GM21381 (cell line): ENCODE measurements around the gene LSM14B.

Source experiments
- ATAC-seq: cut with Tn5 transposase; IDR thresholded peaks from one replicate; pipeline ENCODE4 v1.9.1; 2021; ENCODE audit warnings: mild to moderate bottlenecking, moderate library complexity; ENCODE audit not compliant: unreplicated experiment

The LSM14B gene

DNA sequence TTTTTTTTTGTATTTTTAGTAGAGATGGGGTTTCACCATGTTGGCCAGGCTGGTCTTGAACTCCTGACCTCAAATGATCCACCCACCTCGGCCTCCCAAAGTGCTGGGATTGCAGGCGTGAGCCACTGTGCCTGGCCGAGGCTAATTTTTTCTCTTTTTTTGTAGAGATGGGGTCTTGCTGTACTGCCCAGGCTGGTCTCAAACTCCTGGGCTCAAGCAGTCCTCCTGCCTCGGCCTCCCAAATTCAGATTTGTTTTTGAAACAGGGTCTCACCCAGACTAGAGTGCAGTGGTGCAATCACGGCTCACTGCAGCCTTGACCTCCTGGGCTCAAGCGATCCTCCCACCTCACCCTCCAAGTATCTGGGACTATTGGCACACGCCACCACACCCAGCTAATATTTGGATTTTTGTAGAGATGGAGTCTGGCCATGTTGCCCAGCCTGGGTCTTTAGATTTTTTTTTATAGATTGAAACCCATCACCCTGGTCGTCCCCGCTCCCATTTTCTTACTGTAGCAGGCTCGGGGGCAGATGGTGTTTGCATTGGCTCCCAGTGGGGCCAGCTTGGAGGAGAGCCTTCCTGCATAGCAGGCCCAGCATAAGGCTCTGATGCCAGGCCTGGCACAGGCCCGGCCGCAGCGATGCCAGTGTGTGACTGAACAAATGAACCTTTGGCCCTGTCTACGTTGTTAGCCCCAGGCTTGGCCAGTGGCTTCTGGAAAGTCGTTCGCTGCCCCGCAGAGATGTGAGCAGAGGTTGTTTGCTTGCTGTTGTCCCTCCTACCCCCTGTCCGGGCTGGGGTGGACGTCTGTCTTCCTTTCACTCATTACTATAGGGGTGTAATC, 56.3 kb downstream of the LSM14B start:
- ATAC-seq, result no peak

DNA sequence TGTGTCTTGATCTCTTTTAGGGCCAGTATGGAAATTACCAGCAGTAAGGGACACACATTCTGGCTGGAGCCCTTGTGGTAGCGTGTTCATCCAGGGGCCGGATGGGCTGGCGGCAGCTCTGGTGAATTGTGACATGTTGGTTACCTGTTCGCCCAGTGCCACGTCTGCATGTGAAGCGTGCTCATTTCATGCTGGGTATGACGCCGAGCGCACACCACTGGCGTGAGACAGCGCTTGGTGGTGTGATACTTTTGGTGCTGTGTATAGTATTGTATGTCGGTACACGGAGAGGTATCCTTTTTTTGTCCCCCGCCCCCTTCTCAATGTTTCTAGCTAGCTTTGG, 56.9 kb downstream of the LSM14B start:
- ATAC-seq, result no peak

DNA sequence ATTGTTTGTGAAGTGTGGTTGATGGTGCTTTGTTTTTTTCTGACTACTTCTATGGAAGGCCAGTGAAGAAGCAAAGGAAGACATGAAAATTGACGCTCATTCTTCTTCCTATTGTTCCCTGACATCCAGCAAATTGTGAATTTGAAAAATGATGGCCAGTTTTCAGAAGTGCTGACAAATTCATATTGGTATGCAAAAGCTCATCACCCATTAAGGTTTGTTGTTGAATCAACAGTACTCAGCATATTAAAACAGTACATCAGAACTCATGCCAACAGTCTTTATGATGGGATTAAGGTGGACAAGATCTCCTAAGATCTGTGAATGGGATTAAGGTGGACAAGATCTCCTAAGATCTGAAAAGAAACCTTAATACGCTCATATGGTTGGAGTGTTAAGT, 59.5 kb downstream of the LSM14B start:
- ATAC-seq, result no peak

DNA sequence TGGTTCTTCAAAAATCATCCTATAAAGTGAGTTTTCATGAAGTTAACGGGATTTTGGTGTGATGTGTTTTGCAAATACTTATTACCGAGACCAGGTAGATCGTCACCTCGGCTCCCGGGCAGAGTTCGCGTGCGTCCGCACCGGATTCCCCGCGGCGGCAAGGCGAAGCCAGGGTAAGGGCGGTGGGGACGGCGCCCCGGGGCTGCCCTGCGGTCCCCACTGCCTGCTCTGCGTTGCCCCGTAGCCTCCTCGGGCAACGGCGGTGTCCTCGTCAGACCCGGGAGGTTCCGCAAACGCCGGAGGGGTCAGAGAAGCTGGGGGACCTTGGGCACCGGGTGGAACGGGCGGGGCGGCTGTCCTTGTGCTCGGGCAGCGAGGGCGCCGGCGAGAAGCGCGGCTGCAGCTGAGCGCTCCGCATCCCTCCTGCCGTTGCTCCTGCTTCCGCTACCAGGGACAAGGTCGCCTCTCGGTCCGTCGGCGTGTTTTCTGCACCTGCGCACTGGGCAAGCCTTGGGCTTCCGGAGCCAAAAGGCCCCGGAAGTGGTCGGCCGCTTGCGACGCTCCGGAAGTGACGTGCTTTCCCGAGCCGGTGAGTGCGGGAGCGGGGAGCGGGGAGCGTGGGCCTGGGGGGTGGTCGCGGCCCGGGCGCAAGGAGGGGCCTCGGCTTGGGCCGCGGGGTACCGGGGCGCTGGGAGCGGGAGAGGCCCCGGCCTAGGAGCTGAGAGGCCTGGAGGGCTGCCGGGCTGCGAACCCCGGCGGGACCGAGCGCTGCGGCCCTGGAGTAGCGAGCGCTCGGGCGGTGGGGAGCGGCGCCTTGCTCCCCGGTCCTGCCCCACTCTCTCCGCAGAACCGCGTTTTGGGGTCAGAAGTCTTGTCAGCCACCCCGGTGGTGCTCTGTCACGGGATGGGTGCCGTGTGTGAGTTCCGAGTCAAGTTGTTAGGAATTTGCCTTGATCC, 60.5 kb downstream of the LSM14B start, which contains the start of gene MTG2:
Gene MTG2 (plus strand): TSS at position 560 of the 957 bp plus-strand sequence. CDS start 10,393 bp downstream, outside the sequence.
- peak; percentile 95 for ATAC-seq

DNA sequence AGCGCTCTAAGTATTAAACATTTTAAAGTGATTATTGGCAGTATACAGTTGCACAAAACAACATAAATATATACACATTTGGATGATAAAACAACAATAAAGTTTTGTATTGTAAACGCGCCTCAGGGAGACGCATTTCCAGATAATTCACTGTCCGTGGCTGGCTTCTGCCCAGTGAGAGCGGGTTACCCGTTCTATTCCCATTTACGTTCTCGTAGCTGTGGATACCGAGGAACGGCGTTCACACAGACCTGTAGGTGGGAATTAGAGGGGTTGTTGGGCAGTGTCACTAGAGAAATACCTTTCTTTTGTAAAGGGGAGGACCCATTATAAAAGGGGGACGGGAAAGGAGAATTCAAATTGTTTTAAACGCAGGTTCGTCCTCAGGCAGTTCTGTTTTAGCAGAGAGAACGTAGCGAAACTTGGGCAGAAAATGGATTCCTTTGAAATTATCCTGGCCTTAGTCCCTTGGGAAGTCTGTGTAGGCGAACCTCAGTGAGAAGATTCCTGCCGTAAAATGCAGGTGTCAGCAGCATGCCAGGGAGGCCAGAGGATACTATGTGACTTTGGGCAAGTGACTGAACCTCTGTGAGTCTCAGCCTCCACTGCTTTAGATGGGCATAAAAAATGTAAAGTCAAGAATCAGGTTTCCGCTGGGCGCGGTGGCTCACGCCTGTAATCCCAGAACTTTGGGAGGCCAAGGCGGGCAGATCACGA, 61.3 kb downstream of the LSM14B start:
- ATAC-seq, result no peak
